Measurements from ENCODE around the gene REXO1. TPM values are rescaled to one million over a fixed set of nuclear protein-coding genes. Genes with fewer than 3 reads are reported as not detected.
A peak's percentile ranks its signal among the peaks of the same experiment; 100 is the strongest.

The REXO1 gene
- polyA plus RNA-seq, 2 of the 4 experiments (the other 2 are of a cell fraction), result 5.6 to 13.8 TPM

GRCh38 chr19:1844513-1845124 is 3.7 kb downstream of the REXO1 start:
- ATAC-seq, result no peak
- no peaks in the 10 kb centered on the region for H3K9me3 ChIP-seq
- no peak for DNase-seq (ENCODE audit: low read depth in 1 of 2, low spot score in 1 of 2)
- H3K4me3 ChIP-seq, result no peak overlapping the region
- no peak overlapping the region for H3K4me2 ChIP-seq
- POLR2A ChIA-PET, result no interaction called here
- peaks cover 15% of the 10 kb centered on the region for H3K4me1 ChIP-seq
- CTCF ChIA-PET, result interaction anchor here (3.3 to 14.0 kb wide), 2 partner anchors 7 to 20 kb away, joined by 32 to 212 read pairs; no protein-coding TSS in a partner anchor
- WGBS (ENCODE audit: missing lambda C conversion rate), result 86% methylated on average over 8 of the region's 19 CpGs
- TF ChIP-seq, protein P1, sequence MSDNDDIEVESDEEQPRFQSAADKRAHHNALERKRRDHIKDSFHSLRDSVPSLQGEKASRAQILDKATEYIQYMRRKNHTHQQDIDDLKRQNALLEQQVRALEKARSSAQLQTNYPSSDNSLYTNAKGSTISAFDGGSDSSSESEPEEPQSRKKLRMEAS (IDR thresholded peaks at IDR 0.05), result no peak
- no peak for TF ChIP-seq MYC (IDR thresholded peaks at IDR 0.05; ENCODE audit: borderline replicate concordance, low read length)
- no peak for TF ChIP-seq KDM5A (IDR thresholded peaks at IDR 0.05)
- no peak for TF ChIP-seq REST (IDR thresholded peaks at IDR 0.05)
- no peak for TF ChIP-seq CTCF (IDR thresholded peaks at IDR 0.05)
- no peak for TF ChIP-seq JUN (IDR thresholded peaks at IDR 0.05)
- no peak for TF ChIP-seq HDAC2 (IDR thresholded peaks at IDR 0.05)
- TF ChIP-seq GATA3 (IDR thresholded peaks at IDR 0.05; ENCODE audit: borderline replicate concordance), result no peak
- TF ChIP-seq HOXB13 (CRISPR knock-in tag; IDR thresholded peaks at IDR 0.05; ENCODE audit: low read depth), result no peak
- no peak for TF ChIP-seq ZSCAN20 (CRISPR knock-in tag; IDR thresholded peaks at IDR 0.05)
- TF ChIP-seq, protein P2, sequence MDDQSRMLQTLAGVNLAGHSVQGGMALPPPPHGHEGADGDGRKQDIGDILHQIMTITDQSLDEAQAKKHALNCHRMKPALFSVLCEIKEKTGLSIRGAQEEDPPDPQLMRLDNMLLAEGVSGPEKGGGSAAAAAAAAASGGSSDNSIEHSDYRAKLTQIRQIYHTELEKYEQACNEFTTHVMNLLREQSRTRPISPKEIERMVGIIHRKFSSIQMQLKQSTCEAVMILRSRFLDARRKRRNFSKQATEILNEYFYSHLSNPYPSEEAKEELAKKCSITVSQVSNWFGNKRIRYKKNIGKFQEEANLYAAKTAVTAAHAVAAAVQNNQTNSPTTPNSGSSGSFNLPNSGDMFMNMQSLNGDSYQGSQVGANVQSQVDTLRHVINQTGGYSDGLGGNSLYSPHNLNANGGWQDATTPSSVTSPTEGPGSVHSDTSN (IDR thresholded peaks at IDR 0.05), result no peak
- TF ChIP-seq CBX2 (IDR thresholded peaks at IDR 0.05; ENCODE audit: borderline replicate concordance, low read depth), result no peak
- no peak overlapping the region for H3K27ac ChIP-seq
- no peak for FAIRE-seq

DNA sequence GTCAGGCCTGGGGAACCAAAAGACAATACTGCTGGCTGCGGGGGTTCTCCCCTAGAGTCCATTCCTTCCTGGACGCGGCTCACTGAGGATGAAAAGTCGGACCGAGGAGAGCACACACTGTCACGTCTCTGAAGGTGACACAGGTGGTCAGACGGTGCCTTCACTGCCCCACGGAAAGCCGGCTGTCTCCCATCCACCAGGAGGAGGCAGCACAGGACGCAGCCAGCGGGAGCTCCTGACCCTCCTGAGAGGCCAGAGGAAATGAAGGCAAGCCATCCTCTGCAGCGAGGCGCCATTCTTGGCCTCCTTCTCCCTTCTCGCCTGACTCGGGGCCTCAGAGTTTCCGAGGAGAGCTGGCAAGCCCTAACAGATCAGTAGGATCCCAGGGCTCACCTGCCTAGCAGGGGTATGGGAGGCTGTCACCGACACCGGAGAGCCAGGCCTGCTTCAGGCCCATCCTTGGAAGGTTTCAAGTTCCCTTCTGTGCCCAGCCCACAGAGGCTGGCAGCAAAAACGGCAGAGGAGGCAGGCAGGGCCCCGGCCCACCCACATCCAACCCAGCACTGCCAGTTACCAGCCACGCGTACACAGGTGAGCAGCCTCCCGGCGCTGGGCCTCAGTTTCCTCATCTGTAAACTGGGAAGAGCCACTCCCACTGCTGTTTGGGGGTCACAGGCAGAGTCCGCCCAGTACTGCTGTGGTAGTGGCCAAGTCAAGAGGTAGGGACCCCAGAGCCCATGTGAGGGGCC is 4.5 kb downstream of the REXO1 start:
- CTCF ChIA-PET, result interaction anchor here (1.7 to 14.0 kb wide), 3 partner anchors 10 to 171 kb away, joined by 6 to 212 read pairs (median 8); no protein-coding TSS in a partner anchor
- H3K4me1 ChIP-seq, result peaks cover 15% of the 10 kb centered on the region
- no peak overlapping the region for H3K4me2 ChIP-seq
- no peak for DNase-seq (ENCODE audit: low read depth in 1 of 2, low spot score in 1 of 2)
- TF ChIP-seq CTCF (IDR thresholded peaks at IDR 0.05), result no peak
- H3K27ac ChIP-seq, result no peak overlapping the region
- no peak for FAIRE-seq
- POLR2A ChIA-PET, result no interaction called here
- peak in 1 of 2 experiments; percentile 19; a peak in 1 of 6 replicates for ATAC-seq
- H3K9me3 ChIP-seq, result no peaks in the 10 kb centered on the region
- H3K4me3 ChIP-seq, result no peak overlapping the region
- WGBS (ENCODE audit: missing lambda C conversion rate), result 87% methylated on average over 11 of the region's 25 CpGs

Data from A549 (cell line).